ENCODE measurements around the gene CST8.
"Not testable (repeated sequence)": the region's sequence is repeated elsewhere in the genome, so short reads cannot be mapped to it uniquely, and the experiment has no call there.

CST8 gene

GRCh38 chr20:23490817-23491216, at the start of gene CST8:
TSS of gene CST8 (plus strand) at chr20:23491117. CDS start at chr20:23491668, 551 bp downstream.
- no peak for DNase-seq

- peak; percentile 76 for DNase-seq
These were observed 49.0 kb upstream of the CST8 start for GRCh38 chr20:23441850-23442313.

- no peak for DNase-seq
These were observed 48.5 kb upstream of the CST8 start for GRCh38 chr20:23442436-23442835.

- DNase-seq, result no peak
These were observed 46.1 kb upstream of the CST8 start for GRCh38 chr20:23444859-23445258.

GRCh38 chr20:23445596-23446217, 45.2 kb upstream of the CST8 start:
- no peak for DNase-seq

- DNase-seq, result no peak
These were observed 44.4 kb upstream of the CST8 start for GRCh38 chr20:23446505-23446904.

GRCh38 chr20:23448167-23448566, 42.8 kb upstream of the CST8 start:
- DNase-seq, result no peak

GRCh38 chr20:23449421-23449820, 41.5 kb upstream of the CST8 start:
- no peak for DNase-seq

- no peak for DNase-seq
These were observed 40.0 kb upstream of the CST8 start for GRCh38 chr20:23450877-23451276.

GRCh38 chr20:23451956-23452487, 38.9 kb upstream of the CST8 start:
- DNase-seq, result no peak

- DNase-seq, result no peak
These were observed 38.1 kb upstream of the CST8 start, which contains the start of gene CST11 for GRCh38 chr20:23452776-23453175. TSS of gene CST11 (minus strand) at chr20:23452876. CDS start at chr20:23452811, 65 bp downstream.

- DNase-seq, result no peak
These were observed 37.1 kb upstream of the CST8 start for GRCh38 chr20:23453549-23454543.

- no peak for DNase-seq
These were observed 36.1 kb upstream of the CST8 start for GRCh38 chr20:23454816-23455215.

- DNase-seq, result no peak
These were observed 35.3 kb upstream of the CST8 start for GRCh38 chr20:23455639-23456038.

- no peak for DNase-seq
These were observed 34.5 kb upstream of the CST8 start for GRCh38 chr20:23456409-23456808.

- DNase-seq, result no peak
These were observed 34.0 kb upstream of the CST8 start for GRCh38 chr20:23456873-23457272.

GRCh38 chr20:23459461-23460150, 31.3 kb upstream of the CST8 start:
- no peak for DNase-seq

- no peak for DNase-seq
These were observed 29.7 kb upstream of the CST8 start for GRCh38 chr20:23461180-23461579.

- DNase-seq, result not testable (repeated sequence)
These were observed 24.0 kb upstream of the CST8 start for GRCh38 chr20:23466961-23467360.

GRCh38 chr20:23472306-23472705, 18.6 kb upstream of the CST8 start:
- not testable (repeated sequence) for DNase-seq

- DNase-seq, result not testable (repeated sequence)
These were observed 17.6 kb upstream of the CST8 start for GRCh38 chr20:23473293-23473692.

GRCh38 chr20:23475395-23475794, 15.5 kb upstream of the CST8 start:
- DNase-seq, result no peak
